HG03457 (cell line): ENCODE data around the gene DTX4.
A peak's percentile ranks its signal among the peaks of the same experiment; 100 is the strongest.

Source experiments
- ATAC-seq: cut with Tn5 transposase; IDR thresholded peaks from one replicate; pipeline ENCODE4 v1.9.1; 2021; ENCODE audit warnings: moderate number of reproducible peaks; ENCODE audit not compliant: unreplicated experiment

Gene DTX4

GRCh38 chr11:59172345-59173079 is 580 bp downstream of the DTX4 start:
- ATAC-seq, result peak; percentile 24

DNA sequence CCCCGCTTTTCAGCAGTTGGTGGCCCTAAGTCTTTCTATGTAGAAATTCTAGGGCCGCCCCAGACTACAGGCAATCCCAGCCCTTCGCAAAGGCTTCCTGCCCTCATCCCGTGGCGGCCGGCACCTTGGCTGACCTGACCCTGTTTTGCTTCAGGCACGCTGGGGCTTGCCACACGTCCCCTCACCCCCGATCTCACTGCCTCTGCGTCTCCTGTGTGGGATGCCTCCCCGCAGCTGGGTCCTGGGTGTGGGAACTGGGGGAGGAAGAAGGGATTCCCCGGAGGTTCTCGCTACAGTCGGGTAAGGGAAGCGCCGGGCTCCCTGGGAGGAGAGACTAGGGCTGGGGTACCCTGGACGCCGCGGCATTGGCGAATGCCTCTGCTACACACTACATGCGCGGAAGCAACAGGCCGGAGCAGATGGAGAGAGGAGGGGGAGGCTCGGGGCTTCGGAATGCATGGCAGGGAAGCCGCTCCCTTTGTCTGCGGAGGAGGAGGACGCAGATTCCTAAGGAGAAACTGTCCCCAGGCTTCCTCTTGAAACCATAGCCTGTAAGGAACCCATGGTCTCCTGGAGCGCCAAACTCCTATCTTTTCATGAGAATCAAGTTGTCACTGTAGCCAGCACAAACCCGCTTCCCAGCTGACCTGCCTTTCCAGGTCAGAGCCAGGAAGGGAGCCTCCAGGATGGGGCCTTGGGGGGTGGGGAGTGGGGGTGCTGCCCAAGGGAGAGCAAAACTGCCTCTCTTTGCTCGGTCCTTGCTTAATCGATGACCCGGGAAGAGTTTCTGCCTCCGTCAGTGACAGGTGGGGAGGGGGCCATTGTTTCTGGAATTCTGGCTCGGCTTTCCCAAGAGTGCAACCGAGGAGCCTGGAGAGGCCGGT is 1.4 kb downstream of the DTX4 start:
- no peak for ATAC-seq

GRCh38 chr11:59173964-59174663 is 2.2 kb downstream of the DTX4 start:
- ATAC-seq, result no peak

GRCh38 chr11:59174664-59175033 is 2.7 kb downstream of the DTX4 start:
- no peak for ATAC-seq

- ATAC-seq, result no peak
Observed at GRCh38 chr11:59175091-59175501, 3.2 kb downstream of the DTX4 start.

DNA sequence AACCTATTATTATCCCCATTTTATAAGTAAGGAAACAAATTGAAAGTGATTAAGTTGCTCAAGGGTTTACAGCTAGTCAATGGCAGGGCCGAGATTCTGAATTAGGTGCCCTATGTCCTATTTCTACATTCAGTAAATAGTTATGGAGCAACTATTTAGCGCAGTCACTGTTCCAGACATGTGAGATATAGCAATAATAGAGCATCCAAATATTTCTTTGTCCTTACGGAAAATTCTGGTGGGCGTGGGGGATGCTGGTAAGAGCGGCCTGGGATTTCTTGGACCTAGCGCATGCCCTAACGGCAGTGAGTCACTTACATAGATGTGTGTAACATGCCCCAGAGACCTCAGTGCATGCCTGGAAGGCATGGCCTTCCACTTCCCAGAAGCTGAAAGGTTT is 4.4 kb downstream of the DTX4 start:
- ATAC-seq, result no peak

DNA sequence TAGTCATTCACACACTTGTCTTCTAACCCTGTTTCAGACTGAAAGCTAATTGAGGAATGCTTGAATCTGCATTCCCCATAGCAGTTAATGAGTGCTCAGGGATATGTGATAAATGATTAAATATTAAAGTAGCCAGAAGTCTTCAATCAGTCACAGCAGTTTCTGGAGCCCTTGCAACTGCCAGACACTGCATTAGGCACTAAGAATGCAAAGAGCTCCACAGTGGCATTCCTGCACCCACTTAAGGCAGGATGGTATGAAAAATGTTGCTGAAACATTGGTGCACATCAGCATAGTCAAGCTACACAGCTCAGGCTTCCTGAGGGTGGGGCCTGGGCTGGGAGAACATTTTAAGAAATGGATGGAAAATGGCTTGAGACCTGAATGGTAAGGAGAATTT is 6.5 kb downstream of the DTX4 start:
- ATAC-seq, result no peak

GRCh38 chr11:59179121-59179520 is 7.2 kb downstream of the DTX4 start:
- ATAC-seq, result no peak

DNA sequence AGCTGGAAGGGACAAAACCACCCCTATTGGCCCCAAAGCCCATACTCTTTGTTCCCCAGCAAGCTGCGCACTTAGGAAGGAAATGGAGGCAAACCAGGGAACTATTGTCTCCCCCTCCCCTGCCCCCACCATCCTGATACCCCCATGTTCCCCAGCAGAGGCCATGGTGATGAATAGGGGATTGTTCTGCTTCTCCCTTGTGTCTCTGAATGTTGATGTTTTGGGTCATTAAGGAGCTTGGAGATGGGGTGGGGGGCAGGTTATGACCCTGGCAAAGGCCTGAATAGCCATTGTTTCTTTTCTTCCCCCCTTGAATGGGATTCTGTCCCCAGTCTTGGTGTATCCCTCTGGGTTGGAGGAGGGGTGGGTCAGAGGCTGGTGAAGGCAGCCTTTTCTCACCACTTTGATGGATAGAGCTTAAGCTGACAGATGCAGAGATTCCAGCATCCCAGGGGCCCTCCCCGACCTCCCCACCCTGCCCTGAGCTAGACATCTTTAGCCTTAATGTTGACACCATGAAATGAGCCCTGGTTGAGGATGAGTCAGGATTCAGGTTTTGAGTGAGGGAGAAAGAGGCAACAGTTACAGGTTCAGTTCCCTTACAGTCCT is 8.3 kb downstream of the DTX4 start:
- ATAC-seq, result no peak

DNA sequence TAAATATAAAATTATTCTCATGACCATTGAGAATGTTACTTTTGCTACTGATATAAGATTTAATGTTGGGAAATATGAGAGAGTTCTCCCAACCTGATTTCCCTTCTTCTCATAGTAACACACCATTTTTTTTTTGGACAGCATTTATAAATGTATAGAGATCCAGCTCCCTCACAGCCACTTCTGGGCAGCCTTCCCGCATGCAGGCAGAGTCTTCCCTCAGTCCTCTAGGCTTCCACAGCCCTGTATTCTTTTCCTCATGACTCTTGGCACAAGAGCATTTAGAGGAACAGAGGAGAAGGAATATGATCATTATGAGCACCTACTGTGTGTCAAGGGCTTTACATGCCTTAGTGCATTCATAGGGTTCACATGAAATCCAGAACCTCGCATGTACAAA is 9.0 kb downstream of the DTX4 start:
- no peak for ATAC-seq

DNA sequence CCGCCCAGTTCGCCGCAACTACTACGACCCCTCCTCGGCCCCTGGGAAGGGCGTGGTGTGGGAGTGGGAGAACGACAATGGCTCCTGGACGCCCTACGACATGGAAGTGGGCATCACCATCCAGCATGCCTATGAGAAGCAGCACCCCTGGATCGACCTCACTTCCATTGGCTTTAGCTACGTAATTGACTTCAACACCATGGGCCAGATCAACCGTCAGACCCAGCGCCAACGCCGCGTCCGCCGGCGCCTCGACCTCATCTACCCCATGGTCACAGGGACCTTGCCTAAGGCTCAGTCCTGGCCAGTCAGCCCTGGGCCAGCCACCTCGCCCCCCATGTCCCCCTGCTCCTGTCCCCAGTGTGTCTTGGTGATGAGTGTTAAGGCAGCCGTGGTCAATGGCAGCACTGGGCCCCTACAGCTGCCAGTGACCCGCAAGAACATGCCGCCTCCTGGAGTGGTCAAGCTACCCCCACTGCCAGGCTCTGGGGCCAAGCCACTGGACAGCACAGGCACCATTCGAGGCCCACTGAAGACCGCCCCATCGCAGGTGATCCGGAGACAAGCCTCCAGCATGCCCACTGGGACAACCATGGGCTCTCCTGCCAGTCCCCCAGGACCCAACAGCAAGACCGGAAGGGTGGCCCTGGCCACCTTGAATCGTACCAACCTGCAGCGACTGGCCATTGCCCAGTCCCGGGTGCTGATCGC is 10.0 kb downstream of the DTX4 start:
- no peak for ATAC-seq

DNA sequence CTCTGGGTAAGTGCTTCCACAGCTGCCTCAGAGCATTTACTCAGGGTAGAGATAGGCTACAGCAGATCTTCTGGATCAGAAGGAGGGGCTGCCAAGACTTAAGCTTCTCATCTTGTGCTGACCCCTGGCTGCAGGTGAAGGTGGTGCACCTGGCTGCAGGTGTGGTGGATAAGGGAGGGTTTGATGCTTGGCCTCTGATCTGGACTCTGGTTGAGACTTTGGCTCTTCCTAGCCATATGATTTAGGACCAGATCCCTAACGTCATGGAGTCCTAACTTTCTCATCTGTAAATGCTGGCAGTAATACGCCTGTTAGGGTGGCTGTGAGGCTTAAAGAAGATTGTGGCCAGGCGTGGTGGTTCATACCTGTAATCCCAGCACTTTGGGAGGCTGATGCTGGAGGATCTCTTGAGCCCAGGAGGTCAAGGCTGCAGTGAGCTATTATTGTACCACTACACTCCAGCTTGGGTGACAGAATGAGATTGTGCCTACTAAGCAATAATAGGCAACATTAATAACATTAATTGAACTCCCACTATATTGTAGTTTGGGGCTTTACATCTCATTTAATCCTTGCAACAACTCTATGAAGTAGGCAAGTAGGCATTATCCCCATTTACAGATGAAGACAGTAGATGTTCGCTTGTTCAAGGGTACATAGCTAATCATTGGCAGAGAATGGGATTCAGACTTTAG is 10.7 kb downstream of the DTX4 start:
- no peak for ATAC-seq

DNA sequence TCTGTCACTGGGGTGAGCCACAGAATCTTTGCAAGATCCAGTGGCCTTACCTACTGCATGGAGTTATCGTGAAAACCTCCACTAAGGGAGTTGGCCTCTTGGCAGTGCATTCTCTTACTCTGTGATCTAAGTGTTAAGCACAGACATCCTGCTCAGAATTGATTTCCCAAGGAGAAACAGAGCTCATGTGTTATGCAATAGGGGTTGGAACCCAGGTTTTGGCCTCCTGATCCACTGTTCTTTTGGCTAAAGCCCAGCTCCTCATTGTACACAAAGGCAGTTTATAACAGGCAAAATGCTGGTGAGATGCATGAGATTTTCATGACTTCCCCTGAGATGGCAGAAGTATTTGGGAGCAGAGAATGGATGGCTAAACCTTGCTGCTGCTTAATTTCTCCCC is 11.8 kb downstream of the DTX4 start:
- ATAC-seq, result no peak

DNA sequence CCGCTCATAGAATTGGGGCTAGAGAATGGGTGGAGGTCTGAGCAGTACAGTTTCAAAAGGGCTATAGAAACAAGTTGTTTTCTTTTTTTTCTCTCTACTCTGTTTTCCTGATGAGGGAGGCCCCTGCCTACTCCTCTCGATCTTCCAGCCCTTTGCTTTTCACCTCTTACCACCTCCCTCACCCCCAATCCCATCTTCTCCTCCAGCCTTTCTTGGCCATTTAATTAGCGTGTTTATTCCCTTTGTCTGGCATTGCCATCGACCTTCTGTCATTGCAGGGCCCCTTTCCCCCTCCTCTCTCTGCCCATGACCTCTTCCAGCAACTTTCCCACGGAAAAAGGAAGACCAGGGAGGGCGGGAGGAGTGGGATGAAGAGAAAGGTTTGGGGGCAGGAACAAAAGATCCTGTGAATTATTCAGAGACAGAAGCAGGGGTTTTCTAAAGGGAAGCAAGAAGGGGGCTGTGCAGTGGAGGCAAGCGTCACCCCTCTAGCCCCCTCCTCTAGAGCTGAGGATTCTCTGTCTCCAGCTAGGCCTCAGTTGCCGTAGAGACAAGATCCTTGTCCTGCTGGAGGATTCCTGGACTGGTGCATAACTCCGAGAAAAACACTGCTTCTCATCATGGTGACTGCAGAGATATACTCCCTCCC is 12.9 kb downstream of the DTX4 start:
- no peak for ATAC-seq

GRCh38 chr11:59185386-59185945 is 13.5 kb downstream of the DTX4 start:
- no peak for ATAC-seq

DNA sequence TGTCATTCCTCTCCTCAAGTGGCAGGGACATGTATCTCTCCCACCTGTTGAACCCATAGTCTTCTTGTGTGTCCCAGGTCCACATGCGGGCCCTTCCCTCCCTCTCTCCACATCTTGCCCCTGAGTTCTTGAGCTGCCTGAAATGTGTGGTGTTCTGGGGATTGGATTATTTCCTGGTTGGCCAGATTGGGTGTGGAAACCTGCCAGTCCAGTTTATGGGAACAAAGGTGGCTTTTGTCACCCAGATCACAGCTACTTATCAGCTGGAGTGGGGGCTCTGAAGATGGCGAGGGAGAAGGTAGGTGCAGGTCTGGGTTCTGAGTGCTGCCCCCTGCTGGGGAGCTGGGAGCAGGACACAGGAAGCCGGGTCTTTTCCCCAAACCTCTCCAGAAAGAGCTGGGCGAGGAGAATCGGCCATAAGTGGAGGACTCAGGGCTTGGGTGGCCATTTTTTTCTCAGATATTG is 14.2 kb downstream of the DTX4 start:
- ATAC-seq, result no peak

DNA sequence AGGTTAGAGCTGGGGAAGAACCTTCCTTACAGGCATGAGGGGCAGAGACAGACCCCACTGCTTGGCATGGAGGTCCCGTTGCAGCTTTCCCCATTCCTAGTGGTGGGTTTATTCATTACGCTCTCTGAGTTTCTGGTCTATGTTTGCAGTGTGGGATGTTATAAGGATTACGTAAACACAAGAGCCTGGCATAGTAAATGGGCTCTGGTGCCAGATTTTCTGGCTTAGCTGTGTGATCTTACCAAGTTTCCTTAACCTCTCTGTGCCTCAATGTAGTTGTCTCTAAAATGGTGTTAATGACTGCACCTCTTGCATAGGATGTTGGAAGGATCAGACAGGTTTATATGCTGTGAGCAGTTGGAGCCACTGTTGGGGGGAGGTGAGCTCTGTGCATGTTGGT is 15.1 kb downstream of the DTX4 start:
- ATAC-seq, result no peak

DNA sequence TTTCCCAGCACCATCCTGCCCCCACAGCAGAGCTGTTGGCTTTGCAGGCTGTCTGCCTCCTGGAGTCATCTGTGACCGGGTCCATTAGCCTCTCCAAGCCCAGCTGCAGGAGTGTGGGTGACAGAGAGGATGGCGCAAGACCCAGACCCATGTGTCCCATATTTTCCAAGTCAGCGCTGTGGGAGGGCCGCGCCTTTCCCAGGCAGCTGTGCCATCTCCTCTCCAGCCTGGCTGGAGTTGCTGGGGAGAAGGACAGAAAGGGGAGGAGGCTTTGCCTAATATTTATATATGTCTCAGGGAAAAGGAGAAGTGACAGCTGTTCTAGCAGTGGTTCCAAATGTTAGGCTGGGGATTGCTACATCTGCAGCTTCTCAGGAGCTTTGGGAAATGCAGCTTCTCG is 15.7 kb downstream of the DTX4 start:
- ATAC-seq, result no peak

GRCh38 chr11:59188954-59189353 is 17.0 kb downstream of the DTX4 start:
- ATAC-seq, result no peak
